Measurements from ENCODE around the gene ALDH3B2.

Gene ALDH3B2

DNA sequence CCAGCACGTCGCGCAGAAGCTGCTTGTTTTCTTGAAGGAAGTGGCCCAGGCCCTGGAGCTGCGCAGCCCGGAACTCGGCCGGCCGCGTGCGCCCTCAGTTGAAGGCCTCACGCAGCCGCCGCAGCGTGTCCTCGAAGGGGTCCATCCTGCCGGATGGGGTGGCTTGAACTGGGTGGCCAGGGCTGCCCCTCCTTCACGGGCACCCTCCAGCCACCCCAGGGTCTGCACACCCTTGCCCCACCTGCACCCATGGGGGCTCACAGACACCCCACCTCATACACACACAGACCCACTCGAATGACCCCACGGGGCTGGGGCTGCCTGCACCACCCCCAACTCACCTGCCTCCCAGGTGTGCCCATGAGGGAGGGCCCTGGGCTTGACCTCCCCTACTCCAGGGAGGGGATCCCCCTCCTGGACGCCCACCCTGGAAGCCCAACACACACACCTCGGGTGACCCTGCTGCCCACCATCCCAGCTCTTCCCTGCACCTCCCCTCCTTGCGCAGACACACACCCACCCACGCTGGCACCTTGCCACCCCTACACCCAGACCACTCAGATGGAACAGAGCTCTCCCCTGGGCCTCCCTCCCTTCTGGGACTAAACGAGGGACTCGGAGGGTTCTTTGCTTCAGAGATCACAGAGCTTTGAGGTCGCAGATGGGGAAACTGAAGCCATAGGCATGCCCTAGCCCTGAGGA lies 6.8 kb downstream of the ALDH3B2 start:
- Histone ChIP-seq H3K4me3 (replicated peaks; ENCODE audit: insufficient read depth, low read length) (no peak overlapping the region), H3K27ac (replicated peaks) (no peak overlapping the region), H3K27me3 (ENCODE audit: insufficient read depth, poor library complexity, severe bottlenecking) (no peaks in the 10 kb centered on the region)
- DNase-seq (ENCODE audit: low read depth in 1 of 2, low spot score in 1 of 2): no peak
- TF ChIP-seq, protein P1, sequence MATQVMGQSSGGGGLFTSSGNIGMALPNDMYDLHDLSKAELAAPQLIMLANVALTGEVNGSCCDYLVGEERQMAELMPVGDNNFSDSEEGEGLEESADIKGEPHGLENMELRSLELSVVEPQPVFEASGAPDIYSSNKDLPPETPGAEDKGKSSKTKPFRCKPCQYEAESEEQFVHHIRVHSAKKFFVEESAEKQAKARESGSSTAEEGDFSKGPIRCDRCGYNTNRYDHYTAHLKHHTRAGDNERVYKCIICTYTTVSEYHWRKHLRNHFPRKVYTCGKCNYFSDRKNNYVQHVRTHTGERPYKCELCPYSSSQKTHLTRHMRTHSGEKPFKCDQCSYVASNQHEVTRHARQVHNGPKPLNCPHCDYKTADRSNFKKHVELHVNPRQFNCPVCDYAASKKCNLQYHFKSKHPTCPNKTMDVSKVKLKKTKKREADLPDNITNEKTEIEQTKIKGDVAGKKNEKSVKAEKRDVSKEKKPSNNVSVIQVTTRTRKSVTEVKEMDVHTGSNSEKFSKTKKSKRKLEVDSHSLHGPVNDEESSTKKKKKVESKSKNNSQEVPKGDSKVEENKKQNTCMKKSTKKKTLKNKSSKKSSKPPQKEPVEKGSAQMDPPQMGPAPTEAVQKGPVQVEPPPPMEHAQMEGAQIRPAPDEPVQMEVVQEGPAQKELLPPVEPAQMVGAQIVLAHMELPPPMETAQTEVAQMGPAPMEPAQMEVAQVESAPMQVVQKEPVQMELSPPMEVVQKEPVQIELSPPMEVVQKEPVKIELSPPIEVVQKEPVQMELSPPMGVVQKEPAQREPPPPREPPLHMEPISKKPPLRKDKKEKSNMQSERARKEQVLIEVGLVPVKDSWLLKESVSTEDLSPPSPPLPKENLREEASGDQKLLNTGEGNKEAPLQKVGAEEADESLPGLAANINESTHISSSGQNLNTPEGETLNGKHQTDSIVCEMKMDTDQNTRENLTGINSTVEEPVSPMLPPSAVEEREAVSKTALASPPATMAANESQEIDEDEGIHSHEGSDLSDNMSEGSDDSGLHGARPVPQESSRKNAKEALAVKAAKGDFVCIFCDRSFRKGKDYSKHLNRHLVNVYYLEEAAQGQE (IDR thresholded peaks at IDR 0.05; ENCODE audit: insufficient replicate concordance, low read depth): no peak
- TF ChIP-seq, protein P2, sequence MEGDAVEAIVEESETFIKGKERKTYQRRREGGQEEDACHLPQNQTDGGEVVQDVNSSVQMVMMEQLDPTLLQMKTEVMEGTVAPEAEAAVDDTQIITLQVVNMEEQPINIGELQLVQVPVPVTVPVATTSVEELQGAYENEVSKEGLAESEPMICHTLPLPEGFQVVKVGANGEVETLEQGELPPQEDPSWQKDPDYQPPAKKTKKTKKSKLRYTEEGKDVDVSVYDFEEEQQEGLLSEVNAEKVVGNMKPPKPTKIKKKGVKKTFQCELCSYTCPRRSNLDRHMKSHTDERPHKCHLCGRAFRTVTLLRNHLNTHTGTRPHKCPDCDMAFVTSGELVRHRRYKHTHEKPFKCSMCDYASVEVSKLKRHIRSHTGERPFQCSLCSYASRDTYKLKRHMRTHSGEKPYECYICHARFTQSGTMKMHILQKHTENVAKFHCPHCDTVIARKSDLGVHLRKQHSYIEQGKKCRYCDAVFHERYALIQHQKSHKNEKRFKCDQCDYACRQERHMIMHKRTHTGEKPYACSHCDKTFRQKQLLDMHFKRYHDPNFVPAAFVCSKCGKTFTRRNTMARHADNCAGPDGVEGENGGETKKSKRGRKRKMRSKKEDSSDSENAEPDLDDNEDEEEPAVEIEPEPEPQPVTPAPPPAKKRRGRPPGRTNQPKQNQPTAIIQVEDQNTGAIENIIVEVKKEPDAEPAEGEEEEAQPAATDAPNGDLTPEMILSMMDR (IDR thresholded peaks at IDR 0.05; ENCODE audit: insufficient read depth, low read length): no peak
- TF ChIP-seq GABPA (IDR thresholded peaks at IDR 0.05; ENCODE audit: low read depth): no peak
- TF ChIP-seq POLR2AphosphoS5 (IDR thresholded peaks at IDR 0.05; ENCODE audit: low read depth): no peak
- no peak for TF ChIP-seq SPI1 (IDR thresholded peaks at IDR 0.05; ENCODE audit: borderline replicate concordance, low read depth)

DNA sequence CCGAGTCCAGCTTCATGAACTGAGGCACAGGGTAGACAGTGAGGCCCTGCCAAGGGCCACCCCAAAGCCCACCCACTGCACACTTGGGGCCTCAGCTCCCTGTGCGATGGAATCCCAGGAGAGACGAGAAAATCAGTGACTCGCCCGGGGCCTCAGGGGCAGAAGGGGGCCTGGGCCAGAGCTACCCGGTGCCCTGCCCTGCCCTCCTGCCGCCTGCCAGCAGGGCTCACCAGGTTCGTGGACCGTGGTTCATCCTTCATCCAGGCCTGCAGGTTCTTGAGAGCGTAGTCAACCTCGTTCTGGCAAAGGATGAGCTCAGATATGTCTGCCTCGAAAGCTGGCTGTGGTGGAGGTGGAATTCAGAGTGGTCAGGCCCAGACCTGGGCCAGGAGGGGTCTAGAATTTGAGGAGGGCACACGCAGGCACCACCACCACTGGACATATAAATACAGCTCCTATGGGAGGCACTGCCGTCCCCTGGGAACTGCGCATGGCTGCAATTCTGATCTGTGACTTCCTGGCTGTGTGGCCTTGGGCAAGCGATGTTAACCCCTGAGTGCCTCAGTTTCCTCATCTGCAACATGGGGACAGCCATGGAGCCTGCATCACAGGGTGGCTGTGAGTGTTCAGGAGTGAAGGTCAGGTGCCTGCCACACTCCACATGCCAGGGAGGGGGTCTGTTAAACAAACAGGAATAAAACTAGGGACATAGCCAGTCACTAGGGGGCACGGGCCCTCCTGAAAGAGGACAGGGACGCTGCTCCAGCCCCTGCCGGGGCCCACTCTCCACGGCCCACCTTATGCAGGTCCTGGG lies 7.5 kb downstream of the ALDH3B2 start:
- no peak overlapping the region for H3K4me3 ChIP-seq (replicated peaks; ENCODE audit: insufficient read depth, low read length)
- no peak overlapping the region for H3K27ac ChIP-seq (replicated peaks)
- TF ChIP-seq, protein P1 (IDR thresholded peaks at IDR 0.05; ENCODE audit: insufficient replicate concordance, low read depth): no peak
- no peak for TF ChIP-seq GABPA (IDR thresholded peaks at IDR 0.05; ENCODE audit: low read depth)
- TF ChIP-seq SPI1 (IDR thresholded peaks at IDR 0.05; ENCODE audit: borderline replicate concordance, low read depth): no peak
- TF ChIP-seq, protein P2 (IDR thresholded peaks at IDR 0.05; ENCODE audit: insufficient read depth, low read length): no peak
- TF ChIP-seq POLR2AphosphoS5 (IDR thresholded peaks at IDR 0.05; ENCODE audit: low read depth): no peak
- no peaks in the 10 kb centered on the region for H3K27me3 ChIP-seq (ENCODE audit: insufficient read depth, poor library complexity, severe bottlenecking)
- DNase-seq (ENCODE audit: low read depth in 1 of 2, low spot score in 1 of 2): no peak

DNA sequence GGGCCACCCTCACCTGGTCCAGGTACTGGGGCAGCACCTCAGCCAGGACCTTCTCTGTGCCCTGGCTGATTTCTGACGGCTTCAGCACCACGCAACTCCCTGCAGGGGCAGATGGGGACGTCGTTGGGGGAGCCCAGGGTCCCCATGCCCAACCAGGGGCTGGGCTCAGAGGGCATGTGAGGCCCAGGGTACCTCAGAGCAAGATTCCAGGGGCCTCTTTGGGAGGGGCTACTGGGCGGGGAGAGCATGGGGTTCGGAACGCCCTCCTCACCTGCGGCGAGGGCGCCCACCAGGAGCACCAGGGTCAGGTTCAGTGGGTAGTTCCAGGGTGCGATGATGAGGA lies 8.1 kb downstream of the ALDH3B2 start:
- no peaks in the 10 kb centered on the region for H3K27me3 ChIP-seq (ENCODE audit: insufficient read depth, poor library complexity, severe bottlenecking)
- no peak overlapping the region for H3K27ac ChIP-seq (replicated peaks)
- H3K4me3 ChIP-seq (replicated peaks; ENCODE audit: insufficient read depth, low read length): no peak overlapping the region
- TF ChIP-seq GABPA (IDR thresholded peaks at IDR 0.05; ENCODE audit: low read depth) (no peak), POLR2AphosphoS5 (IDR thresholded peaks at IDR 0.05; ENCODE audit: low read depth) (no peak)
- TF ChIP-seq, protein P2 (IDR thresholded peaks at IDR 0.05; ENCODE audit: insufficient read depth, low read length): no peak
- DNase-seq (ENCODE audit: low read depth in 1 of 2, low spot score in 1 of 2): no peak
